Stimulated activated CD4-positive, alpha-beta T cell treated with anti-CD3 and anti-CD28 coated beads, TNF-alpha, amount 100 ng/mL, for 48 hours (primary cell): ENCODE data around the gene AWAT2.
"Not testable (repeated sequence)": the region's sequence is repeated elsewhere in the genome, so short reads cannot be mapped to it uniquely, and the experiment has no call there.

Source experiments
- DNase-seq, 3 donors: peaks; one replicate each; pipeline ENCODE4 v3.0.0-alpha.2; 2020; ENCODE audit warnings: low read depth in 3 of 3

Gene AWAT2

DNA sequence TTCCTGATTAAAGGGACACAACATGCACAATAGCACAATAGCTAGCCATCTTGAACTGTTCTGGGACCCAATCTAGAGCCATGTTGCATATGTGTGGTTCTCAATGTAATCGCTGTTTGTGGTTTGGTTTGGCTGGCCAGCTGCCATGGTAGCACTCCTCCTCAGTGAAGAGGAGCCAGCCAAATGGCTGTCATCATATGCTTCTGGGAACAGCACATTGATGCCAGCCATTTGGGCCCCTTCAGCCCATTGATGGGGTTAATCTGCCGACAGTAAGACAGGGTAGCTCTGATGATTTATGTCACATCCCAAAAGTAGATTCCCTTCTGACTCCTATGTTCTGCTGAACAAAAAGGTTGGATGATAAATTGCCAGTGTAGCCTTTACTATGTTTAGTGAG lies 48.5 kb downstream of the AWAT2 start:
- no peak for DNase-seq

DNA sequence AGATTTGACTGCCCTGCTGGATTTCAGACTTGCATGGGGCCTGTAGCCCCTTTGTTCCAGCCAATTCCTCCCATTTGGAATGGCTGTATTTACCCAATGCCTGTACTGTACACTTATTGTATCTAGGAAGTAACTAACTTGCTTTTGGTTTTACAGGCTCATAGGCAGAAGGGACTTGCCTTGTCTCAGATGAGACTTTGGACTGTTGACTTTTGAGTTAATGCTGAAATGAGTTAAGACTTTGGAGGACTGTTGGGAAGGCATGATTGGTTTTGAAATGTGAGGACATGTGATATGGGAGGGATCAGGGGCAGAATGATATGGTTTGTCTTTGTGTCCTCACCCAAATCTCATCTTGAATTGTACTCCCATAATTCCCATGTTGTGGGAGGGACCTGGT lies 51.4 kb downstream of the AWAT2 start:
- not testable (repeated sequence) for DNase-seq

DNA sequence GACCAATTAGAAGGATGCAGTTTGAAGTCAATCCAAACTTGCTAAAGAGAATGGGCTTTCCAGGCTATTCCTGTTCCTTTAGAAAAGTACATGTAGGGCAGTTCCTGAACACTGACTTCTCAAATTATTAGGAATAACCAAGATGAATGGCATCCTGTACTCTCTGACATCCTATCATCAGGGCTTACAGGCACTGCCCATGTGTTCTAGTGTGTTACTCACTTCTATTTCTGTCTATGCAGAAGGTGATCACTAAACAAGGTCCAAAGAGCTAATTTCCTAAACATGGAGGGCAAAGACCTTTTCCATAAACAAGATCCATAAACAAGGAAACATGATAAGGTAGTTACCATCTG lies 53.6 kb downstream of the AWAT2 start:
- DNase-seq = no peak

DNA sequence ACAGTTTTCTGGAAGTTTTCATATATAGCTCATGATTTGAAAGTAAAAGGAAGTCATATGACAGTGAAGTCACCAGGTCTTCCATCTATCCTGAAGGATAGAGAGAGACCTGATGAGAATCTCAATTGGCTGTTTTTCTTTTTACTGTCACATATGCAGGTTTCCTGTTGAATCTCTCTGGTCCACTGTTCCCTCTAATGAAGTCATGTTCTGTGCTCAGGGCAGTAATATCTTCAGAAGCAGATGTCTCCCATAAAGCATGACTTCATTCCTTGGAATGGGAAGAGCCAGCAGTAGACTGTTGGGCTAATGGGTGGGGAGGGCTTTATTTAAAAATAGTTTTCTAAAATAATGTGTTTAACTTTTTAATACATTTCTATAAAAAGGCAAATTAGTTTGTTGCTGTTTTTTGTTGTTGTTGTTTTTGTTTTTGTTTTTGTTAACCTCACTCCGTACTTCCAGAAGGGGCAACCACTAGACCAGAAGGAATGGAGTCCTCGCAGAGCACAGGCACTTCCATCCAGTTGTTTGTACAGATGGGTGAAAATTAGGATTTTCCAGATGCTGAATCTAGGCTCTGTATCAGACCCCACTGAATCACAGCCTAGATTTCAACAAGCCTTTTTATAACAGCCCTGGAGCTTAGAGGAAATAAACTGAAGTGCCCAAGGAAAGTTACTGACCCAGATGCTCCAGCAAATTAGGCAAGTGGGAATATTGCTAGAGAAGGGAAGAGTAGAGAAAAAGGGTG lies 54.2 kb downstream of the AWAT2 start:
- DNase-seq = no peak

DNA sequence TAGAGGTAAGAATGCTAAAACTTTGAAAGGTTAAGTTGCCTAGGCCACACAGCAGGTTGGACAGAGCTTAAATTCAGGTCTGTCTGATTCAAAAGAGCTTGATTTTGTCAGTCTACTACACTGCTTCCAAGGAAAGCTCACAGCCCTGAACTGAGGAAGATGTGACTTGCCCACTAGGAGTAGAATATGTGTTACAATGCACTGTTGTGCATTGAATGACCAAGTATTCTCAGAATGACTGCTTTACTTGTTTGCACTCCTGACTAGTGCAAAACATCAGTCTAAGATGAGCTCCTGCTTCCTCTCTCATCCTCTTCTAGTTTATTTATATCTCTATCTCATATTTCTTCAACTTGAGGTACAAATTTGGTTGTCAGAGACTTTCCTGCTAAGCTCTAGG lies 56.2 kb downstream of the AWAT2 start:
- no peak for DNase-seq

DNA sequence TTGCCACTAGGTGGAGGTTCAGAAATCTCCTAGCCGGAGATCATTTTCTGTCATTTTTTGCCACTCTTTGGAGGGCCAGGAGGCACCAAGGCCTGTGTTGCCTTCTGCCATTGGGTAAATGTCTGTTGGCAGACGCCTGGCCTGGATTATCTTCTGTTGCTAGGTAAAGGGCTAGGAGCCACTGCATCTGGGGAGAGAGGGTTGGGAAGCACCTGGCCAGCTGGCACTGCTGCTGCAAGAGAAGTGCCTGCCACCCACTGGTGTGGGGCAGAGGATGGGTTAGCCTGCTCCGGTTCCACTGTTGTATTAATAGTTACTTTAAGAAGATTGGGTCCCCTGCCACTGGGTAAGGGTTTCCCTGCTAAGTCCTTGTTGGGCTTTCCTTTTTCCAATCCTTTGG lies 58.1 kb downstream of the AWAT2 start:
- no peak for DNase-seq
